NCI-H526 (cell line): ENCODE measurements around the gene MAP2K3.
A peak's percentile ranks its signal among the peaks of the same experiment; 100 is the strongest.

Experiments used
- DNase-seq, 2 experiments: peaks; one replicate each; lab custom pipeline; 2025; lab: John Stamatoyannopoulos, UW

MAP2K3 gene

GRCh38 chr17:21282850-21283249, 1.7 kb upstream of the MAP2K3 start:
- DNase-seq, result no peak

GRCh38 chr17:21283482-21284318, 811 bp upstream of the MAP2K3 start:
- no peak for DNase-seq

- DNase-seq, result no peak
Observed at GRCh38 chr17:21285164-21286065, 904 bp downstream of the MAP2K3 start.

- peak; percentile 34 to 54 for DNase-seq
Observed at GRCh38 chr17:21286066-21286770, 1.7 kb downstream of the MAP2K3 start.

GRCh38 chr17:21286909-21287702, 2.6 kb downstream of the MAP2K3 start:
- no peak for DNase-seq

- no peak for DNase-seq
Observed at GRCh38 chr17:21287703-21288449, 3.4 kb downstream of the MAP2K3 start.

GRCh38 chr17:21288571-21289017, 4.1 kb downstream of the MAP2K3 start:
- DNase-seq, result no peak

- DNase-seq, result no peak
Observed at GRCh38 chr17:21289175-21289901, 4.8 kb downstream of the MAP2K3 start.

GRCh38 chr17:21289902-21290571, 5.5 kb downstream of the MAP2K3 start:
- DNase-seq, result no peak

- DNase-seq, result no peak
Observed at GRCh38 chr17:21291357-21291756, 6.8 kb downstream of the MAP2K3 start.

GRCh38 chr17:21291862-21292261, 7.4 kb downstream of the MAP2K3 start:
- DNase-seq, result no peak

GRCh38 chr17:21292867-21293830, 8.6 kb downstream of the MAP2K3 start:
- DNase-seq, result no peak

GRCh38 chr17:21293831-21294210, 9.3 kb downstream of the MAP2K3 start:
- DNase-seq, result no peak

- no peak for DNase-seq
Observed at GRCh38 chr17:21294321-21295035, 10.0 kb downstream of the MAP2K3 start.

- no peak for DNase-seq
Observed at GRCh38 chr17:21295036-21295952, 10.8 kb downstream of the MAP2K3 start.
